ENCODE data around the gene RUFY4.

The RUFY4 gene

GRCh38 chr2:218063896-218064295, 5.2 kb upstream of the RUFY4 start:
- no peak for DNase-seq (ENCODE audit: low read depth)

- DNase-seq (ENCODE audit: low read depth): no peak
Observed at GRCh38 chr2:218065239-218066006, 3.6 kb upstream of the RUFY4 start.

DNA sequence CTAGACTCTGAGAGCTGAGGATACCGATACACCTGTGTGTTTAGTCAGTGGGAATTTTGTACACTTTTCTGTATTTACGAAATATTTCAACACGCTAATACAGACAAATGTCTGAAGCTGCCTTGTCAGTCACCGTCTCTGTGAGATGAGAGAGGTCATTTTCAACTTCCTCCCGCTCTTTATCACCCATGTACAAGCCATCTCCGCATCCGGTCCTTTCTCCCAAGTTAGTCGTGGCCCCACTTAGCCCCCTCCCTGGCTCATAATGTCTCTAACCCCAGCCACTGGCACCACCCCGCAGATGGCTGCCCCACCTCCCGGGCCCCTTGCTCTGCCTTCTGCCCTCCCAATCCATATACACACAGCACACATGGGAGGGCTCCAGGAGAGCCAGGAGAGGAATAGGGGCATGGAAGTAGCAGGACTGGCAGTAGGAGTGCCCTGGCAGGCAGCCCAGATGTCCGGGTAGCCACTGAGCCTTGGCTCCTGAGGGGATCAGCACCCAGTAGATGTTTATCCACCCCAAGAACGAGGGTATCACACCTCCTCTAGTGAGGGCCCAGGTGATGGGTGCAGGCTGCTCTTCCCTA, 2.0 kb upstream of the RUFY4 start:
- DNase-seq (ENCODE audit: low read depth): no peak

DNA sequence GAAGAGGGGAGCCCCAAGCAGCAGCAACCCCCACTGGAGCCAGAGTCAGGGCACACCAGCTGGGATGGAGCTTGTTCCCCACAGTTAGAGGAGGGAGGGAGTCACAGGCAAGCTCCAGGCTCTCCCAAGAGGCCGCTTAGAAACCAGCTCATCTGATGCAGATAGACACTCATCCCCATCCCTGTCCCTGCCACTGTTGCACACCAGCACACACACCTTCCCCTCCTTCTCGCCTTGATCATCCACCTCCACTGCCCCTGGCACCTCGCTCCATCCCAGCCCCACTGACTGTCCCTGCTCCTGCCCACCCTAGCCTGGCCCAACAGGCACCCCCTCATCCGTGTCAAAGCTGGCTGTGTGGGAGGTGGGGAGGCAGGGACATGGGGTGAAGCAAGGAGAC, 1.5 kb upstream of the RUFY4 start:
- DNase-seq (ENCODE audit: low read depth): no peak

- DNase-seq (ENCODE audit: low read depth): no peak
Observed at GRCh38 chr2:218069606-218070300, 700 bp downstream of the RUFY4 start.

GRCh38 chr2:218070587-218070986, 1.5 kb downstream of the RUFY4 start:
- no peak for DNase-seq (ENCODE audit: low read depth)

GRCh38 chr2:218071218-218071937, 2.3 kb downstream of the RUFY4 start:
- no peak for DNase-seq (ENCODE audit: low read depth)

DNA sequence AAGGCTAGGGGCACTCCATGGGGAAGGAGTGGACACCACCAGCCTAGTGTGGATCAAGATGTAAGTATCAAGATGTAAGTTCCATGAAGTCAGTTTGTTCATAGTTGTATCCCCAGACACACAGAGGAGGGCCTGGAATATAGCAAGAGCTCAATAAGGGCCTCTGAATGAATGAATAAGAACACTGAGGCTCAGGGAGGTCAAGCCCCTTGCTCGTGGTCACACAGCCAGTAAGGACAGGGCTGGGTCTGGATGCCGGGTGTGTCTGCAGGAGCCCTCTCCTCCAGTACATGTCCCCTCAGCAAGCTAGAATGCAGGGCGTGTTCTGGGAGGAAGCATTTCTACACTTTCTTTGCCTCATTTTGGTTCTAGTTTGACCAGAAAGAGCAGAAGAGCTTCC, 2.9 kb downstream of the RUFY4 start:
- DNase-seq (ENCODE audit: low read depth): no peak

DNA sequence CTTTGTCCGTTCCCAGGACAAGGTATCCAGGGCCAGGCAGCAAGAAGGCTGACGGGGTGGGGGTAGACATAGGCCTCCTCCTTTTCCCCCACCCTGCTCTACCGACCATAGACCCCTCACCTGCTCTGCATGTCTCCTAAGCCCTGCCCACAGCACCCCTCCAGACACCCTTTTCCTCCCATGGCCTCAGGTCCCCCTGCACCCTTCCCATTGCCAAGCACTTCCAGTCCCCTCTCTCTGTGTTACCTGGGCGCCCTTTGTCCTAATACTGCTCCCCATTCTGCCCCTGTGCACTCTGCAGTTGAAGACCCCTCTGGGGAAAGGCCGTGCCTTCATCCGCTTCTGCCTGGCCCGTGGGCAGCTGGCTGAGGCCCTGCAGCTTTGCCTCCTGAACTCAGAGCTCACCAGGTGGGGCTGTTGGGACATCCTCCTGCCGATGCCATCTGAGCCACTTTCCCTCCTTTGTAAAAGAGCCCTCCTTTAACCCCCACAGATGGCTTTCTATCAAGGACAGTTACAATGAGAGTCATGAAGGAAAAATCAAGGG, 3.5 kb downstream of the RUFY4 start:
- DNase-seq (ENCODE audit: low read depth): no peak

DNA sequence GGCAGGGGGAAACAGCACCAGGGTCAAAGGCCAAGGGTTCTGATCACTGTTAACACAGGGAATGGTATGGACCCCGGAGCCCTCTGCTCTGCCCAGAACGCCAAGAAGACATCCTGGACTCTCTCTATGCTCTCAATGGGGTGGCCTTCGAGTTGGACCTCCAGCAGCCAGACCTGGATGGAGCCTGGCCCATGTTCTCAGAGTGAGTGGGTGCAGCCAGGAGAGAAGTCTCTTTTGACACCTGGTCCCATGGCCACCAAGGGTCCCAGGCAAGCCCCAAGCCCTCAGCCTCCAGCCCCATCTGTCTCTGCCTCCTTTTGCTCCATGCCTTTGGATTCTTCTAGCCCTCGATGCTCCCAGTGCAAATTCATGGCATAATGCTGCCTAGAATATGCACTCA, 4.1 kb downstream of the RUFY4 start:
- no peak for DNase-seq (ENCODE audit: low read depth)

- peak; percentile 15 for DNase-seq (ENCODE audit: low read depth)
Observed at GRCh38 chr2:218074031-218074430, 5.0 kb downstream of the RUFY4 start.

- DNase-seq (ENCODE audit: low read depth): no peak
Observed at GRCh38 chr2:218075975-218076811, 7.1 kb downstream of the RUFY4 start.

GRCh38 chr2:218077464-218078216, 8.6 kb downstream of the RUFY4 start:
- DNase-seq (ENCODE audit: low read depth): no peak

DNA sequence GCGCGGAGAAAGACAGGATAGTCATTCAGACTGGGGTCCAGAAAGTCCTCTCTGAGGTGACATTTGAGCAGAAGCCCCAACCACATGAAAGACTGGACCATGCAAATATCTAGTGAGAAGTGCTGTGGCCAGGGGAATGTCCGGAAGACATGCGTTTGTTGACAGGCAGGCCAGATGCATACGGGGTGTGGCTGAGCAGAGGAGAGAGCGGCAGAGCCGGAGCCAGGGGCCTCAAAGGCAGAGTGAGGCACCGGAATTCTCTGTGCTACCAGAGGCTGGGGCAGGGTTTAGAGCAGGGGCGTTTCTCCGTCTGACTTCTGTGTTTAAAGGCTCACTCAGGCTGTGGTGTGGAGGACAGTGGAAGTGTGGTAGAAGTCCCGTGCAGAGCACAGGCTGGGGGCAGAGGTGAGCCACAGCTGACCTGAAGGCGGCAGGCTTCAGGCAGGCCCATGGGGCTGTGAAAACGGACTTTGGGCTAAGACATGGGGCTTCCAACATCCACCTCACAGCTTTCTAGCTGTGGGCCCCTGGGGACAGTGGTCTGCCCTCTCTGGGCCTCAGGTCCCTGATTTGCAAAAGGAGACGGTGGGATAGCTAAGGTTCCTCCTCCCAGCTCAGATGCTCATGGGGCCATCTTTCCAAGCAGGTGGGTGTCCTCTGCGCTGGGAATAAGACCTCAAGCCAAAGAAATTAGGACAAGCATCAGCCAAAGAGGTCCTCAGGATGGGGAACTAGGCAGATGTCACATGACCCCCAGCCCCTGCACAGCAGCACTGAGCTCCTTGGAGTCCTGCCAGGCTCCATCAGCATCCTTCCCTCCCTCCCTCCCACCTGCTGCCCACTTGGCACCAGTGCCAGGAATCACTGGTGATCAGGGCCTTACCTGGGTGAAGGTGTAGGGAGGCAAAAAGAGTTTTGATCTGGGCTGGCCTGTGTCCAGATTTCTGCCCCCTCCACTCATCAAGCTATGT, 11.2 kb downstream of the RUFY4 start:
- no peak for DNase-seq (ENCODE audit: low read depth)

DNA sequence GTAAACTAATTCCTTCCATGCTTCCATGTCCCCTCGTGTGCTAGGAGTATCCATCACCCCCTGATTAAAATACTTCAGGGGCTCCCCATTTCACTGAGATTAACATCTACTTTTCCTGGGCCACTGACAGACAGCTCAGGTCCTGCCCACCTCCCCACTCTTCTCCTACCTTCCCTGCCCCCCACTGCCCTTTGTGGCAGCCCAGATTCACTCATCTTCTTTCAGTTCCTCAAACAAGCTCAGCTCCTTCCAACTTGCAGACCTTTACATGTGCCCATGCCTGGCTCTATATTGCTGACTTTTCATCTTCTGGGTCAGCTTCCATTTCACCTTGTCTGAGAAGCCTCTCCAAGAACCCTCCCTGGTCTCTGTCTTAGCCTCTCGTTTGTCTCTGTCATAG, 12.0 kb downstream of the RUFY4 start:
- DNase-seq (ENCODE audit: low read depth): no peak

DNA sequence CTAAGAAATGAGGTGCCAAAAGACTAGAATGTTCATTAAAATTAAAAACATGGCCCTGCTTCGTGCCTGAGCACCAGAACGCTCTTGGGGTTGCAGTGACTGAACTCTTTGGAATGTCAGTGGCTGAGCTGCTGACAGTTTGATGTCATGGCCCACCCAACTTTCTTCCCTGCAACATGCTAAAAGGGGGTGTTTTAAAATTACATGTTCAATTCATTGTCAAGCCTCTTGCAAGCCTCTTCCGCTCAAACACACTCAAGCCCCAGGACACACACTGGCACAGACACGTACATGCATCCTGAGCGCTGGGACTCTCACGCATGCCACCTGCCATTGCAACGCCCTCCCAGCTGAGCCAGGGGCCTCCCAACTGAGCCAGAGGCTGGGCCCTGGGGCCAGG, 12.6 kb downstream of the RUFY4 start:
- no peak for DNase-seq (ENCODE audit: low read depth)

GRCh38 chr2:218082586-218083351, 13.7 kb downstream of the RUFY4 start:
- no peak for DNase-seq (ENCODE audit: low read depth)

GRCh38 chr2:218083352-218083676, 14.3 kb downstream of the RUFY4 start:
- DNase-seq (ENCODE audit: low read depth): no peak

- DNase-seq (ENCODE audit: low read depth): no peak
Observed at GRCh38 chr2:218086478-218086877, 17.4 kb downstream of the RUFY4 start.

Measured in activated T-cell treated with anti-CD3 and anti-CD28 coated beads for 48 hours (primary cell).